Naive thymus-derived CD8-positive, alpha-beta T cell (primary cell): ENCODE data around the gene UIMC1. TPM values are rescaled to one million over a fixed set of nuclear protein-coding genes. Genes with fewer than 3 reads are reported as not detected.

Experiments used
- ATAC-seq, 2 donors: fragments of 150-1000 bp; cut with Tn5 transposase in 1 of 2; sonication (Bioruptor Pico), chemical (Tn5 transposase) in 1 of 2; 1 replicate in 1 of 2; 2 replicates in 1 of 2; pipeline ENCODE4 v1.10.0; 2021; ENCODE audit warnings: mild to moderate bottlenecking in 2 of 2, moderate library complexity in 2 of 2
- POLR2A ChIA-PET: fragments of 350-600 bp; sonication (Branson Sonifier 250); formaldehyde crosslinking; loops from one replicate; lab custom pipeline; 2021; ENCODE audit warnings: antibody characterized with exemption; lab: Charles Lee
- DNase-seq, 10 donors: peaks; one replicate each; pipeline versions ENCODE4 v3.0.0 to v3.0.0-alpha.2; 2020 to 2022
- H3K27ac Mint-ChIP-seq, 10 donors: one replicate each; pipeline ENCODE4 v1.8.0; 2020 to 2022; ENCODE audit warnings: mild to moderate bottlenecking in 10 of 10, mixed read lengths in 10 of 10, moderate library complexity in 4 of 10, inconsistent platforms in 1 of 10
- H3K27me3 Mint-ChIP-seq, 5 donors: one replicate each; pipeline ENCODE4 v1.8.0; 2021 to 2022; ENCODE audit warnings: mixed read lengths in 5 of 5
- H3K36me3 Mint-ChIP-seq, 3 donors: one replicate each; pipeline ENCODE4 v1.8.0; 2020 to 2022; ENCODE audit warnings: mixed read lengths in 3 of 3, mild to moderate bottlenecking in 2 of 3, inconsistent platforms in 1 of 3
- H3K4me1 Mint-ChIP-seq, 4 donors: one replicate each; pipeline ENCODE4 v1.8.0; 2021 to 2022; ENCODE audit warnings: mixed read lengths in 4 of 4
- H3K4me3 Mint-ChIP-seq, 10 donors: one replicate each; pipeline ENCODE4 v1.8.0; 2020 to 2022; ENCODE audit warnings: mild to moderate bottlenecking in 10 of 10, mixed read lengths in 10 of 10, moderate library complexity in 6 of 10, inconsistent platforms in 1 of 10
- H3K9me3 Mint-ChIP-seq, 9 donors: one replicate each; pipeline ENCODE4 v1.8.0; 2020 to 2022; ENCODE audit warnings: mixed read lengths in 9 of 9, mild to moderate bottlenecking in 3 of 9, inconsistent platforms in 1 of 9, moderate library complexity in 1 of 9
- polyA plus RNA-seq, 3 donors: library from polyadenylated mRNA; unstranded; fragments of 300-500 nt; fragmentation: Illumina TruSeq; gene quantifications; one replicate each; pipeline ENCODE4 v1.2.3, GENCODE V29; 2021
- total RNA-seq, 8 experiments: library from RNA in 2 of 8; stranded (reverse) in 2 of 8; gene quantifications; one replicate each; pipeline ENCODE4 v1.2.3 and lab custom pipeline; 2021 to 2026

UIMC1 gene
- total and polyA plus RNA-seq, 5 experiments from 2014 or later: 15.4 to 70.0 (median 31.0) TPM

DNA sequence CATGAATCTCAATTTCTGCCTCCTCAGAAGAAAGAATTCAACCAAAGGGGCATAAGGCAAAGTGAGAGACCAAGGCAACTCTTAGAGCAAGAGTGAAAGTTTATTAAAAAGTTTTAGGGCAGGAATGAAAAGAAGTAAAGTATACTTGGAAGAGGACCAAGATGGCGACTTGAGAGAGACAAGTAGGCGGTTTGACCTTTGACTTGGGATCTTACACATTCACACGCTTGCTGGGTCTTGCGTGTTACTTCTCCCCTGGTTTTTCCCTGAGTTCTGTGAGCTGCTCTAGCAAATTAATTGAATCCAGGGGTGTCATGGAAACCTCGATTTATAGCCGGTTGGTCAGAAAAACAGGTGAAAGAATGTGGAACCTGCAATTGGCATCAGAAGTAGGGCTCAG, 22.9 kb upstream of the UIMC1 start:
- Mint-ChIP-seq H3K36me3 (peaks cover 13 to 57% (median 31%) of the 10 kb centered on the region in 3 donors), H3K4me1 (peaks cover 13 to 27% (median 19%) of the 10 kb centered on the region in 4 donors), H3K4me3 (no peak overlapping the region), H3K9me3 (peaks cover 0 to 11% (median 6%) of the 10 kb centered on the region in 9 donors), H3K27me3 (no peaks in the 10 kb centered on the region), H3K27ac (no peak overlapping the region)
- no peak for DNase-seq
- POLR2A ChIA-PET: no interaction called here
- no peak for ATAC-seq

- Mint-ChIP-seq H3K27ac (no peak overlapping the region), H3K27me3 (no peaks in the 10 kb centered on the region), H3K9me3 (peaks cover 0 to 11% (median 6%) of the 10 kb centered on the region in 9 donors), H3K4me1 (peaks cover 23 to 36% (median 32%) of the 10 kb centered on the region in 4 donors), H3K4me3 (no peak overlapping the region), H3K36me3 (peaks cover 11 to 42% (median 28%) of the 10 kb centered on the region in 3 donors)
- DNase-seq (no peak), ATAC-seq (no peak)
- POLR2A ChIA-PET: interaction anchor here (0.7 to 0.9 kb wide), 2 partner anchors 21 to 665 kb away, joined by 4 to 9 read pairs; partner anchors contain the start of gene UIMC1
Observed at GRCh38 chr5:177027665-177028064, 21.1 kb upstream of the UIMC1 start.

DNA sequence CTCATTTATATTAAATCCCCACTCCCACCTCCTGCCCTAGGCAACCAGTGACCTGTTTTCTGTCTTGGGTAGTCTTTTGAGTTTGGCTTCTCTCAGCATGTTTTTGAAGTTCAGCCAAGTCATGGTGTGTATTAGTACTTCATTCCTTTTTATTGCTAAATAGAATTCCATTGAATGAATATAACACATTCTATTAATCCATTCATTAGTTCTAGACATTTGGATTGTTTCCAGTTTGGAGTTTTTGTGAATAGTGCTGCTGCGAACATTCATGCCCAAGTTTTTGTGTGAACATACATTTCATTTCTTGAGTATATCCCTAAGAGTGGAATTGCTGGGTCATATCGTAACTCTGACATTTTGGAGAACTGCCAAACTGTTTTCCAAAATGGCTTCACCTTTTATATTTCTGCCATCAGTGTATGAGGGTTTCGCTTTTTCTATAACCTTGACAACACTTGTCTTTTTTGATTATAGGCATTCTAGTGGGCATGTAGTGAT, 18.6 kb upstream of the UIMC1 start:
- H3K27ac Mint-ChIP-seq: peak overlapping the region in 5 of 10 donors; percentile 3 to 64 (median 25)
- ATAC-seq (no peak), DNase-seq (no peak)
- H3K9me3 Mint-ChIP-seq: peaks cover 0 to 1% (median 0%) of the 10 kb centered on the region in 9 donors
- peaks cover 26 to 47% (median 44%) of the 10 kb centered on the region in 4 donors for H3K4me1 Mint-ChIP-seq
- POLR2A ChIA-PET: no interaction called here
- no peaks in the 10 kb centered on the region for H3K27me3 Mint-ChIP-seq
- peak overlapping the region in 5 of 10 donors; percentile 26 to 40 (median 32) for H3K4me3 Mint-ChIP-seq
- peaks cover 4 to 30% (median 15%) of the 10 kb centered on the region in 3 donors for H3K36me3 Mint-ChIP-seq

GRCh38 chr5:177024559-177024958, 18.0 kb upstream of the UIMC1 start:
- DNase-seq: no peak
- H3K4me1 Mint-ChIP-seq: peaks cover 28 to 49% (median 44%) of the 10 kb centered on the region in 4 donors
- H3K27me3 Mint-ChIP-seq: no peaks in the 10 kb centered on the region
- no peak for ATAC-seq
- H3K36me3 Mint-ChIP-seq: peaks cover 4 to 27% (median 12%) of the 10 kb centered on the region in 3 donors
- H3K9me3 Mint-ChIP-seq: no peaks in the 10 kb centered on the region
- peak overlapping the region in 6 of 10 donors; percentile 3 to 64 (median 12) for H3K27ac Mint-ChIP-seq
- POLR2A ChIA-PET: no interaction called here
- H3K4me3 Mint-ChIP-seq: peak overlapping the region in 8 of 10 donors; percentile 15 to 59 (median 40)

DNA sequence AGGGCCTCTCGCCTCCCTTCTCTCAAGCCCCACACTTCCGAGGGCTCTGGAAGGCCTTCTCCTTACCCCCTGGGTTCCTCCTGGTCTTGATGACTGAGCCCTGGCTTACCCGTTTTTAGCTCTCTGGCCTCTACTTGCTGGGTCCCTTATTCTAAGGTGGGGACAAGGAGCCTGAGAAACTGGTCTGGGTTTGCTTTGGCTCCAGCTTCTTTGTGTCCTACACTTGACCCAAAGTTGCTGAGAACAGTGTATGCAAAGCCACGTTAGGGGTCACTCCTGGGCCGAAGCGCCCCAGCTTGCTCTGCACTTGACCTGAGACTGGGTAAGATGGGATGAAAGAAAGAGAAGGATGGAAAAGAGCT, 16.7 kb upstream of the UIMC1 start:
- peak overlapping the region; percentile 93 to 99 (median 98) for H3K27ac Mint-ChIP-seq
- H3K27me3 Mint-ChIP-seq: no peaks in the 10 kb centered on the region
- H3K4me3 Mint-ChIP-seq: peak overlapping the region; percentile 94 to 99 (median 98)
- H3K4me1 Mint-ChIP-seq: peaks cover 26 to 48% (median 44%) of the 10 kb centered on the region in 4 donors
- H3K36me3 Mint-ChIP-seq: peaks cover 0 to 20% (median 2%) of the 10 kb centered on the region in 3 donors
- DNase-seq (peak in 3 of 10 donors; percentile 3 to 18 (median 17)), ATAC-seq (peak in 1 of 2 donors; percentile 0)
- POLR2A ChIA-PET: interaction anchor here (2.2 to 4.9 kb wide), 2 partner anchors 17 to 20 kb away, joined by 5 to 33 read pairs; partner anchors contain the start of gene UIMC1
- no peaks in the 10 kb centered on the region for H3K9me3 Mint-ChIP-seq

DNA sequence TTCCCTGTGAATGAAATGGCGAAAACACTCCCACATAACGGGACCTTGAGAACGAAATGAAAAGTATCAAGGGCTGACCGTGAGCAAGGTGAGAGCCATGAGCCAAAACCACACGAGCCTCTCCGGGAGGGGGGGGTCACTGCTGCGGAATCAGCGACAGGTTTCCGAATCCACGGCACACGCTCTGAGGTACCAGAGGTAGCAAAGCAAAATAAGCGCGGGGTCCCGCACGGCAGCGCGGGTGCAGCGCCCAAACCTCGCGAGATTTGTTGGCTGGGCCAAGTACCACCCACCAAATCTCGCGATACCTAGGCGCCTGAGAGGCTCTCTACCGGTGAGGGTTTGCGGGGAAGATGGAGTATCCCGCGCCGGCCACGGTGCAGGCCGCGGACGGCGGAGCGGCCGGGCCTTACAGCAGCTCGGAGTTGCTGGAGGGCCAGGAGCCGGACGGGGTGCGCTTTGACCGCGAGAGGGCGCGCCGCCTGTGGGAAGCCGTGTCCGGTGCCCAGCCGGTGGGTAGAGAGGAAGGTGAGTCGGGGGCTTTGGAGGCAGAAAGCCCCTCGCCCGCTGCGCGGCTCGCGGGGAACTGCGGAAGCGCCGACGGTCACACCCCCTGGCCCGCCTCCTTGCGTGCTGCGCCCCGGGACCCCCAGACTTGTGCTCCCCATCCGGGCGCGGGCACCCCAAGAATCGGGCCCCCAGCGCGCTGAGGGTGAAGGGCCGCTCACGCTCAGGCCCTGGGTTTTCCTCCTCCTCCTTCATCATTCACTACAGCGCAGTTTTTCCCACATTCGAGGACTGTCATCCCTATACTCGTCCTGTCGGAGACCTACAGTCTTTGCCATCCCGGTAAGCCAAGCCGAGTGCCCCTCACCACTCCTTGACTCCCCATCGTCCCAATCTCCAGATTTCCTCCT, 16.1 kb upstream of the UIMC1 start, which contains the start of gene ZNF346:
Gene ZNF346 (plus strand): TSS at position 311 of the 917 bp plus-strand sequence. CDS start 43 bp downstream, at position 354.
- Mint-ChIP-seq H3K4me1 (peaks cover 26 to 48% (median 43%) of the 10 kb centered on the region in 4 donors), H3K9me3 (no peaks in the 10 kb centered on the region), H3K27me3 (no peaks in the 10 kb centered on the region), H3K27ac (peak within 1 kb of the TSS; percentile 93 to 99 (median 98)), H3K4me3 (peak within 1 kb of the TSS; percentile 94 to 99 (median 98)), H3K36me3 (peaks cover 0 to 16% (median 0%) of the 10 kb centered on the region in 3 donors)
- DNase-seq (peak; percentile 88 to 97 (median 90)), ATAC-seq (peak; percentile 97 to 98)
- POLR2A ChIA-PET: interaction anchor here (0.6 to 4.9 kb wide), 4 partner anchors 16 to 111 kb away, joined by 3 to 33 read pairs (median 4); partner anchors contain the start of genes NSD1 and UIMC1

DNA sequence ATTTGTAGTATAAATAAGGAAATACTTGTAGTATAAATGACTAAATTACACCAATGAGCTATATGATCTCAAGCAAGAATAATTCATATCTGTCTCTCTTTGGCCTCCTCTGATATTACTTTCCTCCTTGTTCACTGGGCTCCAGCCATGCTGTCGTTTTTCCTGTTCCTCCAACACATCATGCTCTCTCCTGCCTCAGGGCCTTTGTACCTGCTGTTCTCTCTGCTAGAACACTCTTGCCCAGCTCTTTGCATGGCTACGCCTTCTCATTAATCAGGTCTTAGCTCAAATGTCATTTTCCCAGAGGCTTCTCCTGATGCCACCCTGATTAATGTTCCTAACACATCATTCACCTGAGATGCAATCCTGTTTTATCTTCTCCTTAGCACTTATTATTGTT, 13.5 kb upstream of the UIMC1 start:
- Mint-ChIP-seq H3K4me3 (peak overlapping the region in 1 of 10 donors; percentile 25), H3K36me3 (peaks cover 0 to 2% (median 0%) of the 10 kb centered on the region in 3 donors), H3K27ac (peak overlapping the region in 4 of 10 donors; percentile 43 to 76 (median 65)), H3K9me3 (no peaks in the 10 kb centered on the region), H3K4me1 (peaks cover 22 to 37% (median 35%) of the 10 kb centered on the region in 4 donors), H3K27me3 (no peaks in the 10 kb centered on the region)
- POLR2A ChIA-PET: interaction anchor here (4.9 kb wide), 1 partner anchor 13 kb away, joined by 33 read pairs; the partner anchor contains the start of gene UIMC1
- DNase-seq: no peak
- no peak for ATAC-seq

GRCh38 chr5:177018341-177018740, 11.8 kb upstream of the UIMC1 start:
- ATAC-seq (no peak), DNase-seq (no peak)
- H3K9me3 Mint-ChIP-seq: no peaks in the 10 kb centered on the region
- POLR2A ChIA-PET: no interaction called here
- peak overlapping the region in 1 of 10 donors; percentile 41 for H3K27ac Mint-ChIP-seq
- H3K36me3 Mint-ChIP-seq: peaks cover 0 to 1% (median 0%) of the 10 kb centered on the region in 3 donors
- H3K4me1 Mint-ChIP-seq: peaks cover 12 to 23% (median 21%) of the 10 kb centered on the region in 4 donors
- H3K4me3 Mint-ChIP-seq: no peak overlapping the region
- no peaks in the 10 kb centered on the region for H3K27me3 Mint-ChIP-seq

- no peaks in the 10 kb centered on the region for H3K27me3 Mint-ChIP-seq
- POLR2A ChIA-PET: no interaction called here
- H3K4me1 Mint-ChIP-seq: peaks cover 0 to 3% (median under 1%) of the 10 kb centered on the region in 4 donors
- H3K4me3 Mint-ChIP-seq: no peak overlapping the region
- no peaks in the 10 kb centered on the region for H3K9me3 Mint-ChIP-seq
- ATAC-seq (no peak), DNase-seq (no peak)
- H3K27ac Mint-ChIP-seq: no peak overlapping the region
- H3K36me3 Mint-ChIP-seq: peaks cover 0 to 2% (median 0%) of the 10 kb centered on the region in 3 donors
Observed at GRCh38 chr5:177015156-177015555, 8.6 kb upstream of the UIMC1 start.

GRCh38 chr5:177010153-177010552, 3.6 kb upstream of the UIMC1 start:
- Mint-ChIP-seq H3K27me3 (no peaks in the 10 kb centered on the region), H3K27ac (no peak overlapping the region), H3K36me3 (peaks cover 0 to 2% (median 0%) of the 10 kb centered on the region in 3 donors), H3K4me1 (peaks cover 10 to 15% (median 13%) of the 10 kb centered on the region in 4 donors), H3K9me3 (peaks cover 0 to 4% (median 0%) of the 10 kb centered on the region in 9 donors), H3K4me3 (no peak overlapping the region)
- POLR2A ChIA-PET: no interaction called here
- no peak for DNase-seq
- ATAC-seq: no peak

GRCh38 chr5:177008716-177009115, 2.1 kb upstream of the UIMC1 start:
- peaks cover 0 to 2% (median 0%) of the 10 kb centered on the region in 3 donors for H3K36me3 Mint-ChIP-seq
- DNase-seq (no peak), ATAC-seq (no peak)
- peaks cover 10 to 28% (median 26%) of the 10 kb centered on the region in 4 donors for H3K4me1 Mint-ChIP-seq
- H3K9me3 Mint-ChIP-seq: peaks cover 0 to 4% (median 0%) of the 10 kb centered on the region in 9 donors
- POLR2A ChIA-PET: no interaction called here
- H3K4me3 Mint-ChIP-seq: peak overlapping the region in 3 of 10 donors; percentile 18 to 84 (median 44)
- no peaks in the 10 kb centered on the region for H3K27me3 Mint-ChIP-seq
- no peak overlapping the region for H3K27ac Mint-ChIP-seq
